Skeletal muscle satellite cell (primary cell): ENCODE measurements around the gene RAPGEF5.

Experiments
- H3K27me3 ChIP-seq: 2 replicates; pipeline ENCODE4 v1.7.0; 2013; ENCODE audit warnings: low read length; ENCODE audit not compliant: control insufficient read depth, insufficient read depth
- H3K36me3 ChIP-seq: 2 replicates; pipeline ENCODE4 v1.7.0; 2013; ENCODE audit warnings: mild to moderate bottlenecking, control low read depth, low read length; ENCODE audit not compliant: insufficient read depth
- H3K4me1 ChIP-seq: 2 replicates; pipeline ENCODE4 v1.7.0; 2013; ENCODE audit warnings: low read length; ENCODE audit not compliant: control insufficient read depth, insufficient read depth
- H3K4me2 ChIP-seq: 2 replicates; pipeline ENCODE4 v1.7.0; 2013; ENCODE audit warnings: mild to moderate bottlenecking, low read length
- H3K4me3 ChIP-seq: 2 replicates; pipeline ENCODE4 v1.7.0; 2013; ENCODE audit warnings: low read length
- H3K9ac ChIP-seq: 2 replicates; pipeline ENCODE4 v1.7.0; 2013; ENCODE audit warnings: mild to moderate bottlenecking, low read depth, low read length, moderate library complexity
- H3K9me3 ChIP-seq: replicated peaks from 2 replicates; pipeline ENCODE4 v1.7.0; 2013; ENCODE audit warnings: mild to moderate bottlenecking, control low read depth, low read length

Gene RAPGEF5

DNA sequence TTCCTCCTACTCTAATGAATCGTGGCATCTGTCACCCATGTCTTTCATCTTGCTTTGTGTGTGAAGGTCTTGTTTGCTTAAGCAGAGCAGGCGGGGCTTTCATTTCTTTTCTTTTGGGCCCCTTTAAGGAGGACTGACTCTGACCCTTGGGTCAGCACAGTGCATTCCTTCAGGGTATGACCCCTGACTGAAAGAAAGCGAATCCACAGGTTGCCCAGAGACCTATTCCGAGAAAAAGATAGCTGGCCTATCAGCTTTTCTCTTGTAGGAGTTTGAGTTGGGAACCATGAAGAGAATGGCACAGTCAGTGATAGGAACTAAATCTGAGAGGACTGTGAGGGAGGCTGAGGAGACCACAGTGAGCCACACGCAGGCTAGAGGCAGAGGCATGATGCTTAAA is 218.1 kb downstream of the RAPGEF5 start:
- H3K36me3 ChIP-seq: no peaks in the 10 kb centered on the region
- no peaks in the 10 kb centered on the region for H3K27me3 ChIP-seq
- H3K4me3 ChIP-seq: no peak overlapping the region
- H3K4me1 ChIP-seq: peaks cover 25% of the 10 kb centered on the region
- H3K9me3 ChIP-seq: no peaks in the 10 kb centered on the region
- no peak overlapping the region for H3K9ac ChIP-seq
- H3K4me2 ChIP-seq: no peak overlapping the region

DNA sequence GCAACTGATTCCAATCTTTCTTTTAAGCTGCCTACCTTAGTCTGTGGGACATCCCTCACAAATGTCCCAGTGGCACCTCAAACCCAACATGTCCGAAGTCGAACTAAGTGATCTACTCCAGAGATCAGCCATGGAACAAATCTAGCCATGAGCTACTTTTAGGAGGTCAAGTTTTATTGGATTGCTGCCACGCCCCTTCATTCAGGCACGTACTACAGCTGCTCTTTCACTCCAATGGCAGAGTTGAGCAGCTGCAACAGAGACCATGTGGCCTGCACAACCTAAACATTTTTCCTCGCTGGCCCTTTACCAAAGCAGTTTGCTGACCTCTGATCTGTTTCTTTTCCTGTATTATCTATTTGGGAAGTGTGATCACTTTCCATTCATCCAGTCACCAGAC is 218.8 kb downstream of the RAPGEF5 start:
- H3K4me2 ChIP-seq: peak overlapping the region; percentile 10
- H3K27me3 ChIP-seq: no peaks in the 10 kb centered on the region
- no peaks in the 10 kb centered on the region for H3K9me3 ChIP-seq

DNA sequence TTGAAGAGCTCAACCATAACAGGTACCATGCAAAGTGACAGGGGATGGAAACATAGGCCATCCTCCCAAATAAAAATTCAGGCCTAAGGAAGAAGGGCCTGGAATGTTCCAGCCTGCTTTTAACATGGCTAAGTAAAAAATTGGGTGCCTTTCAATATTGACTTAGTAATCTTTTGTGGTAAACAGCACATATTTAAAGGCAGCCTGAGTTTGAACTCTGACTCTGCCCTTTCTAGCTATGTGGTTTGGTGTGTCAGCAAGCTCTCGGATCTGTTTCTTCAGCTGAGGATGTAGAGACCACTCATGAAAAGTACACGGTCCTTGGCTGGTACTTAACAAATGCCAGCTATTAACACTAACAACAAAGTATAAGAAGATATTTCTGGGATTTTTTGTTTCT is 219.5 kb downstream of the RAPGEF5 start:
- peak overlapping the region; percentile 70 for H3K4me2 ChIP-seq
- H3K4me1 ChIP-seq: peaks cover 25% of the 10 kb centered on the region
- H3K36me3 ChIP-seq: no peaks in the 10 kb centered on the region
- no peaks in the 10 kb centered on the region for H3K27me3 ChIP-seq
- H3K4me3 ChIP-seq: peak overlapping the region; percentile 46
- H3K9ac ChIP-seq: peak overlapping the region; percentile 55
- H3K9me3 ChIP-seq: no peaks in the 10 kb centered on the region

More for the DNA sequence above, 218.8 kb downstream of the RAPGEF5 start:
- Histone ChIP-seq H3K9ac (no peak overlapping the region), H3K36me3 (no peaks in the 10 kb centered on the region), H3K4me3 (no peak overlapping the region), H3K4me1 (peaks cover 25% of the 10 kb centered on the region)

DNA sequence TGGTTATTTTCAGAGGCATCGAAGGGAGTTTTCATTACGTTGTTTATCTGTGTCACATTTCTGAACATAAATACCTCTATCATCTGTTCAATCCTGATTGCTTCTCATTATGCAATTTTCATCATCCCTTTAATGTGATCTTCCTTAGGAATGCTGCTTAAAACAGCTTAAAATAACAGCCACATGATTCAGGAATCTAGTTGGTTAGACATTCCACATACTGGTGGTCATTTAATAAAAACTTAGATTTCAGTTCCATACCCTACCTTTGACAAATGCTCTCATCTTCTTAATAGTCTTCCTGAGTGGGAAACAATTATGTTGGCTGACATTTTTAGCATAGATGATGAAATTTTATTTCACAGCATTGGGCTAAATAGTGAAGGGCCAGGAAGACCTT is 219.9 kb downstream of the RAPGEF5 start:
- Histone ChIP-seq H3K9me3 (no peaks in the 10 kb centered on the region), H3K4me1 (peaks cover 25% of the 10 kb centered on the region), H3K4me2 (peak overlapping the region; percentile 70), H3K36me3 (no peaks in the 10 kb centered on the region), H3K9ac (peak overlapping the region; percentile 55), H3K27me3 (no peaks in the 10 kb centered on the region), H3K4me3 (peak overlapping the region; percentile 46)

DNA sequence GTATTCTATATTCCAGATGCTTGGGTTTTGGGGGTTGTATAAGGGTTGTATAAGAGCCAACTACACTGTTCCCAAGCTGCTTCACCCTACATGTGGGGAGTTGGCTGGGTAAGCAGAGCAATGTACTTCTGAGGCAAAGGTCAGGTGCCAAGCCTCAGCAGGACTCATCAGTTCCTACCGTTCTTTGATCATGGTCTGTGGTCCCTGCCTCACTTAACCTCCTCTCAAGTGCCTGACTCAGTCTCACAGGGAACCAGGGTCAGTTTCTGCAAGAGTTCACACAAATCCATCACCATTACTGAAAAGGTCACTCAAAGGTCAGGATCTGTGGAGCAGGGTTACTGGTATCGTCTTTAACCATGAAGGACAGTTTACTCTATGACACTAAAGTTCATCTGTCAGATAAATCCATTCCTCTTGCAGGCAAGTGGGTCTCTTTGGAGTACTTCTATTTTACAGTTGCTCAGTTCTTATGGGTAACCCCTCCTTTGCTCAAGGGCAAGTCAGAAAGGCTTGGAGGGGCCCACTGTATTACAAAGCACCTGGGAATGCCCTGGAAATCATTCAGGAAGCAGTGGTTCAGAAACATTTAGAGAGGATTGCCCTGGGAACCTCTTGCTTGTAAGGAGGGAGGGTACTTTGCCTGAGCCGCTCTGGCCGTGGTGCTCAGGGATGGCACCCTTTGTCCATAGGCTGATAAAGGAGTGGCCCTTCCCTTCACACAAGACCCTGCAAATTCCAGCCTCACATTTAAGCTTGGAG is 227.0 kb downstream of the RAPGEF5 start:
- H3K36me3 ChIP-seq: no peaks in the 10 kb centered on the region
- H3K27me3 ChIP-seq: no peaks in the 10 kb centered on the region
- H3K4me1 ChIP-seq: no peaks in the 10 kb centered on the region
- no peak overlapping the region for H3K4me2 ChIP-seq
- no peak overlapping the region for H3K4me3 ChIP-seq
- no peak overlapping the region for H3K9ac ChIP-seq
- H3K9me3 ChIP-seq: no peaks in the 10 kb centered on the region

DNA sequence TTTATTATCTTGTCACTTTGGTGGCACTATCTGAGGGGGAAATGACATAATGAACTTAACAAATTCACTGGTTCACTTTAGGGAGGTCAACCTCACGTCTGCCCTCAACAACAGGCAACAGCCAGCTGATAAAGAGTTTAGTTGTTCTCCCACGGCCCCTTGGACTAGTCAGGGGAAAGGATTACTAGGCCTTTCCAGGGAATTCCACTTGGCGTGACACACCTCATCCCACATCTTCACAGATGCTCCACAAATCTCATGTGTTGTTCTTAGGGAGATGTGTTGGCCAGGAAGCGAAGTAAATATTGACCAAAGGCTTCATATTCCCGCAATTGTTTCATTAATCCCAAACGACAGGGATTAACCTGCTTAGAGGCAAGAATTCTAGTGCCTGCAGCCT is 227.8 kb downstream of the RAPGEF5 start:
- Histone ChIP-seq H3K4me3 (no peak overlapping the region), H3K9ac (no peak overlapping the region), H3K27me3 (no peaks in the 10 kb centered on the region), H3K4me1 (no peaks in the 10 kb centered on the region), H3K9me3 (no peaks in the 10 kb centered on the region), H3K4me2 (no peak overlapping the region), H3K36me3 (no peaks in the 10 kb centered on the region)

DNA sequence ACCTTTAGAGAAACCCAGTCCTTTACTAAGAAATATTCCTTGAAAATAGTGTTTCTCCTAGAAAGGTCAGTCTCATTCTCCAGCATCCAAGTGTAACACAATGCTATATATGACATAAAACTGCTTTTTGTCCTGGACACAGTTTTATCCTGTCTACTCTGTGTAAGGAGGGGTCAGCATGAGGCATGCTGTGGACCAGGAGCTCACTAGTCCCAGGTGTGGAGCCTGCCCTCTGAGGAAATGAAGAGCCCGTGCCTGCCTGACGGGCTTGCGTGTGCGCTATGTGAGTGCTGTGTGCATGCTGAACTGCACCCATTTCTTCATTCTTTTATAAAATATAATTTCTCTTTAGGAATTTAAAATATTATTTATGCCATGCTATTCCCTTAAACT is 228.4 kb downstream of the RAPGEF5 start:
- no peaks in the 10 kb centered on the region for H3K27me3 ChIP-seq
- no peak overlapping the region for H3K4me3 ChIP-seq
- no peaks in the 10 kb centered on the region for H3K9me3 ChIP-seq
- no peaks in the 10 kb centered on the region for H3K4me1 ChIP-seq
- no peaks in the 10 kb centered on the region for H3K36me3 ChIP-seq
- no peak overlapping the region for H3K9ac ChIP-seq
- no peak overlapping the region for H3K4me2 ChIP-seq

DNA sequence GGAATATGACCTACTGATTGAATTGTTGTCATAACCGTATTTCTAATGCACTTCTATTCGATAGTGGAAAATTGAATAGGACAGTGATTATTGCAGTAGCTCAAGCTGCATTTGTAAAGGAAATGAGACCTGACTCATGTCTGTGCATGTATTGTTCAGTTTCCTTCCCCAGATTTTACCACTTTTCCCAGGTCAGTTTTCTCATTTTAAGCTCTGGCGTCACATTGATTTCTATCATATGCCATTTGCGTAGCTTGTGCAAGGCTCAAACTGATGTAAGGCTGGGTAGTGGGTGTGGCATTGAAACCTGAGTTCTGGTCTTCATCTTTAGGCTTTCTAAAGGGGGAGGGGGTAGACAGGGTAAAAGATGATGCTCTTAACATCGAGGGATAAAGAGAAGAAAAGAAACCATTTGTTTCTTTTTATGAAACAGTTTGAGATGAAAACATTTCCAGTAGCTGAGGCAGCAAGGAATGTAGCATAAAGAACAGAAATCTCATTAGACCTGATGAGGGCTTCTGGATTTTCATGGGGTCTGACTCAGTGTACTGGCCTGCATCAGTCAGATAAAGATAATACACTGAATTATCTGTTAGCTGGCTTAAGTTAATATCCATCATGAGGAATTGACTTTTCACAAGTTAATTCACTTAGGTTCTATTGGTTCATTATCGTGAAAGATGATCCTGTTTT is 229.0 kb downstream of the RAPGEF5 start:
- Histone ChIP-seq H3K4me1 (no peaks in the 10 kb centered on the region), H3K9ac (no peak overlapping the region), H3K27me3 (no peaks in the 10 kb centered on the region), H3K4me2 (no peak overlapping the region), H3K4me3 (no peak overlapping the region), H3K36me3 (no peaks in the 10 kb centered on the region), H3K9me3 (no peaks in the 10 kb centered on the region)

DNA sequence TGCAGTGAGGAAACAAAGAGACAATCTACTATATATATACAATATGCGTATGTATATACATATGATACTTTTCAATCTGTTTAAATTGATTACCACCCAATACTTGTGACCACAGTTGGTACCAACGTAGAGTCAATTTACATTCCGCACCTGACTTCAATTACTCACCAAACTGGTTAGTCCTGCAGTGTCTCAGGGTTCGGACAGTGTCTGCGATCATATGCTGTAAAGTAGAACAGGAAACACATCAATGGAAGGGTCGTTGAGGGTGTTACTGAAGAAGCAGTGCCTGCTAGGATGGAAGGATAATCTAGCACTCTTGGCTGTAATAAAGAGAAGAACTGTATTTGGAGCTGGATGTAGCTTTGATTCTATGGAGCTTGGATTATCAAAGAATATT is 231.5 kb downstream of the RAPGEF5 start:
- H3K9ac ChIP-seq: no peak overlapping the region
- H3K4me1 ChIP-seq: no peaks in the 10 kb centered on the region
- H3K36me3 ChIP-seq: no peaks in the 10 kb centered on the region
- H3K4me2 ChIP-seq: no peak overlapping the region
- H3K9me3 ChIP-seq: no peaks in the 10 kb centered on the region
- no peak overlapping the region for H3K4me3 ChIP-seq
- no peaks in the 10 kb centered on the region for H3K27me3 ChIP-seq

DNA sequence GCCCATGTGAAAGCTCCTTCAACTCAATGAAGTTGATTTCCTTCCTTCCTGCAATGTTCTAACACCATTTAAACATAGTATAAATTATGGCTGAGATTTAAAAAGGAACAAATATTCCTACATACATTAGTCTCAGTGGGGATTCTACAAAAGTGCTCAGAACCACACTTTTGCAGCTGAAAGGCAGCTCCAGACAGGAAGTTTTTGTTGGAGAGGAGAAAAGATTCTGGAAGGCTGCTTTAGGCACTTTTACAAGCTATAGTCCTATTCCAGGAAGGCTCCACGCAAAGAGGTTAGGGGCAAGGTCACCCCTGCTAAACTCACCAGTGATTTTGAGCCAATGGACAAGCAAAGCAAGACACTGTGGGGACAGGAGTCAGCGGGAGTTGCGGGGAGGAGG is 232.0 kb downstream of the RAPGEF5 start:
- Histone ChIP-seq H3K27me3 (no peaks in the 10 kb centered on the region), H3K36me3 (no peaks in the 10 kb centered on the region), H3K9me3 (no peaks in the 10 kb centered on the region), H3K4me2 (no peak overlapping the region), H3K4me3 (no peak overlapping the region), H3K9ac (no peak overlapping the region), H3K4me1 (no peaks in the 10 kb centered on the region)

DNA sequence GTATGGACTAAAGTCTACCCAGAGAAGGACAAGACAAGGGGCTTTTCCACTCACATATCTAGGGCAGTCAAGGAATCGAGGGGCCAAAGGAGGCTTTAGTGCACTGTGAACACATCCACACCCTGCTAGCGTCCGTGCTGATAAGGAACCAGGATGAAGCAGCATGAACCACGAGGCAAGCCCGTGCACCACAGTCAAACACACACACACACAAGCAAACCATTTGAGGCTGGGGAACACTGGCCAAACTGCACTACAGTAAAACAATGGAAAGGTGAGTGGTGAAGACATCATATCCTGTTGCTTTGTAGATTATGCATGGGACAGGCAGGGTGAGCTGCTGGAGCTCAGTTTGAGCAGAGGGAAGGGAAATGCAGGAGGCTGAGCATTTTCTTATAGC is 233.8 kb downstream of the RAPGEF5 start:
- H3K27me3 ChIP-seq: no peaks in the 10 kb centered on the region
- H3K9me3 ChIP-seq: no peaks in the 10 kb centered on the region
- H3K4me1 ChIP-seq: no peaks in the 10 kb centered on the region
- no peak overlapping the region for H3K4me2 ChIP-seq
- no peak overlapping the region for H3K9ac ChIP-seq
- no peak overlapping the region for H3K4me3 ChIP-seq
- no peaks in the 10 kb centered on the region for H3K36me3 ChIP-seq
